ENCODE results near the gene GPR183. TPM values are rescaled to one million over a fixed set of nuclear protein-coding genes. Genes with fewer than 3 reads are reported as not detected.

GPR183 gene
- total and polyA plus RNA-seq, 12 donors, result 0.94 to 15.0 (median 8.3) TPM

GRCh38 chr13:99263126-99263785 lies 43.9 kb downstream of the GPR183 start:
- DNase-seq, result no peak
- Histone ChIP-seq H3K4me3 (no peak overlapping the region), H3K27ac (no peak overlapping the region), H3K4me1 (replicated peaks in 1 of 2) (peaks cover 0 to 4% of the 10 kb centered on the region in 2 donors), H3K27me3 (no peaks in the 10 kb centered on the region), H3K36me3 (replicated peaks in 1 of 2) (no peaks in the 10 kb centered on the region), H3K9me3 (replicated peaks in 1 of 3) (no peaks in the 10 kb centered on the region)
- intact Hi-C loops (cut with DNase I), result no loop called here
- WGBS, 4 donors, result 94 to 97% (median 96%) methylated on average over 7 of the region's 7 CpGs
- TF ChIP-seq CTCF (IDR thresholded peaks at IDR 0.05), result no peak
- TF ChIP-seq POLR2A (IDR thresholded peaks at IDR 0.05), result no peak

DNA sequence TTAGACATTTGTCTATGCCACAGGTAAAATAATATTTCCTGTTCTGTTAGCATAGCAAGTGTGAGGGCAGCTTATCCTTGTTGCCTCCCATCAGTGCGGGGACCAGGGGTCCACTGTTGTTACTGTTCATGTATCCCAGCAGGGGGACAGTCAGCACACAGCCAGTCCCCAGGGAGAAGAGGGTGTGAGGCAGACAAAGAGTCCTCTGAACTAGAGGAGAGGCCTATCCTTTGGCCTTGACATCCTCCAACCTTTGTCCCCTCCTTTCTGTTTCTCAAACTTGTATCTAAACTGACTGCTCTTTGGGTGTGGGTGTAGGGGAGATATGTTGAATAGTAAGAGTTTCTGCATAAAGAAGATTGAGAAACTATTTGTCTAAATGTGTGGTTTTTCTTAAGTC lies 46.1 kb downstream of the GPR183 start:
- Histone ChIP-seq H3K27me3 (no peaks in the 10 kb centered on the region), H3K4me3 (no peak overlapping the region), H3K4me1 (replicated peaks in 1 of 2) (peaks cover 0 to 4% of the 10 kb centered on the region in 2 donors), H3K36me3 (replicated peaks in 1 of 2) (no peaks in the 10 kb centered on the region), H3K27ac (no peak overlapping the region), H3K9me3 (replicated peaks in 1 of 3) (no peaks in the 10 kb centered on the region)
- 82 to 100% (median 96%) methylated on average over 1 of the region's 1 CpG for WGBS, 4 donors
- intact Hi-C loops (cut with DNase I), result no loop called here
- TF ChIP-seq POLR2A (IDR thresholded peaks at IDR 0.05), result no peak
- TF ChIP-seq CTCF (IDR thresholded peaks at IDR 0.05), result no peak
- no peak for DNase-seq

GRCh38 chr13:99260216-99260615 lies 47.0 kb downstream of the GPR183 start:
- no peaks in the 10 kb centered on the region for H3K9me3 ChIP-seq (replicated peaks in 1 of 3)
- H3K27me3 ChIP-seq, result no peaks in the 10 kb centered on the region
- DNase-seq, result no peak
- peaks cover 0 to 4% of the 10 kb centered on the region in 2 donors for H3K4me1 ChIP-seq (replicated peaks in 1 of 2)
- no peaks in the 10 kb centered on the region for H3K36me3 ChIP-seq (replicated peaks in 1 of 2)
- no peak for TF ChIP-seq CTCF (IDR thresholded peaks at IDR 0.05)
- TF ChIP-seq POLR2A (IDR thresholded peaks at IDR 0.05), result no peak
- 84 to 92% (median 86%) methylated on average over 5 of the region's 5 CpGs for whole genome bisulfite sequencing, 4 donors
- no peak overlapping the region for H3K4me3 ChIP-seq
- H3K27ac ChIP-seq, result no peak overlapping the region
- intact Hi-C loops (cut with DNase I), result no loop called here

GRCh38 chr13:99258946-99259345 lies 48.3 kb downstream of the GPR183 start:
- peaks cover 0 to 4% of the 10 kb centered on the region in 2 donors for H3K4me1 ChIP-seq (replicated peaks in 1 of 2)
- intact Hi-C loops (cut with DNase I), result no loop called here
- H3K27me3 ChIP-seq, result no peaks in the 10 kb centered on the region

More at GRCh38 chr13:99258946-99259345, 48.3 kb downstream of the GPR183 start:
- Histone ChIP-seq H3K36me3 (replicated peaks in 1 of 2) (no peaks in the 10 kb centered on the region), H3K27ac (no peak overlapping the region), H3K4me3 (no peak overlapping the region), H3K9me3 (replicated peaks in 1 of 3) (no peaks in the 10 kb centered on the region)
- WGBS, 4 donors, result 75 to 86% (median 78%) methylated on average over 3 of the region's 3 CpGs
- no peak for DNase-seq
- no peak for TF ChIP-seq POLR2A (IDR thresholded peaks at IDR 0.05)

Data from adrenal gland (tissue), 12 donors.